Activated B cell treated with CpG ODN at 0.5 μM for 24 hours (primary cell): ENCODE results near the gene ANKS1A. TPM values are rescaled to one million over a fixed set of nuclear protein-coding genes. Genes with fewer than 3 reads are reported as not detected.
A peak's percentile ranks its signal among the peaks of the same experiment; 100 is the strongest.
"Not testable (repeated sequence)": the region's sequence is repeated elsewhere in the genome, so short reads cannot be mapped to it uniquely, and the experiment has no call there.

ENCODE experiments used
- ATAC-seq: fragments of 200-7000 bp; cut with Tn5 transposase; one replicate; pipeline ENCODE4 v1.10.0; 2021; ENCODE audit warnings: low read depth, mild to moderate bottlenecking, moderate library complexity
- CTCF ChIA-PET: fragments of 350-600 bp; sonication (Branson Sonifier 250); formaldehyde crosslinking; loops from one replicate; lab custom pipeline; 2021; ENCODE audit warnings: antibody characterized with exemption; lab: Charles Lee
- POLR2A ChIA-PET: fragments of 350-600 bp; sonication (Branson Sonifier 250); formaldehyde crosslinking; loops from one replicate; lab custom pipeline; 2021; ENCODE audit warnings: antibody characterized with exemption; lab: Charles Lee
- DNase-seq: peaks from one replicate; pipeline ENCODE4 v3.0.0; 2022
- H3K27ac Mint-ChIP-seq: one replicate; pipeline ENCODE4 v1.8.0; 2020; ENCODE audit warnings: mixed read lengths
- H3K27me3 Mint-ChIP-seq: one replicate; pipeline ENCODE4 v1.8.0; 2021; ENCODE audit warnings: mixed read lengths
- H3K36me3 Mint-ChIP-seq: one replicate; pipeline ENCODE4 v1.8.0; 2021; ENCODE audit warnings: low read depth, mixed read lengths
- H3K4me1 Mint-ChIP-seq: one replicate; pipeline ENCODE4 v1.8.0; 2021; ENCODE audit warnings: mixed read lengths
- H3K4me3 Mint-ChIP-seq: one replicate; pipeline ENCODE4 v1.8.0; 2020; ENCODE audit warnings: mild to moderate bottlenecking, mixed read lengths
- H3K9me3 Mint-ChIP-seq: one replicate; pipeline ENCODE4 v1.8.0; 2020; ENCODE audit warnings: mixed read lengths
- CTCF ChIP-seq: fragments of 200-600 bp; IDR thresholded peaks from one replicate; pipeline ENCODE4 v1.8.0; 2022; ENCODE audit warnings: antibody characterized with exemption, mild to moderate bottlenecking
- intact Hi-C: fragments of 100-400 bp; cut with micrococcal nuclease; formaldehyde crosslinking; loops from one replicate; pipeline ENCODE4 v1.15.1; 2024
- total RNA-seq: library from RNA; stranded (reverse); gene quantifications from 2 replicates; pipeline ENCODE4 v1.2.3, GENCODE V29; 2022

The ANKS1A gene
- total RNA-seq: 10.7 and 12.6 TPM in 2 replicates

DNA sequence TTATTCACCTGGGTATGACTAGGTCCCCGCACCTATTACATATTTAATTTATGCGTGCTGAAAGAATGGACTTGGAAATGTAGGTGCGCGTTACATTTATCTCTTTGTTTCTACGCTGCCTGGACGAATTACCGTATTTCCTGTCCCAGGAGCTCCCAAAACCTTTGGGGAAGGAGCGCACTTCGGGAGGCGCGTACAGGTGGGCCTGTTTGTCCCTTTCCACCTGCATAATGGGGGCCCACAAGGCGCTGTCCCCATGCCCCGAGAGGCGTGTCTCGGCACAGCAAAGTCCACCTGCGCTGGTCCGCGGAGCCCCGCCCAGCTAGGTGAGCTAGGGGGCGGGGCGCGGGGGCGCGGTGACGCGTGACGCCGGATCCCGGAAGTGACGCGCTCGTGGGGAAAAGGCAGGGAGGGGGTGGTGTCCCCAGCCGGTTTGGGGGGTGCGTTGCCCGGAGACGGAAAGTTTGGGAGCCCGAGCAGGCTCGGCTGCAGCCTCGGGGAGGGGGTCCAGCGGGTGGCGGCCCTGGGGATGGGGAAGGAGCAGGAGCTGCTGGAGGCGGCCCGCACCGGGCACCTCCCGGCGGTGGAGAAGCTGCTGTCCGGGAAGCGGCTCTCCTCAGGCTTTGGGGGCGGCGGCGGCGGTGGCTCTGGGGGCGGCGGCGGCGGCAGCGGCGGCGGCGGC, at the start of gene ANKS1A:
ANKS1A (plus strand) TSS at position 382 of the 682 bp plus-strand sequence; CDS start at position 530, 148 bp downstream.
- Mint-ChIP-seq H3K4me3 (peak within 1 kb of the TSS; percentile 98), H3K4me1 (peaks cover 46% of the 10 kb centered on the region), H3K36me3 (peaks cover 24% of the 10 kb centered on the region), H3K27me3 (no peaks in the 10 kb centered on the region), H3K9me3 (peaks cover 3% of the 10 kb centered on the region), H3K27ac (peak within 1 kb of the TSS; percentile 97)
- TF ChIP-seq CTCF: no peak
- DNase-seq (peak; percentile 90), ATAC-seq (peak; percentile 77)
- ChIA-PET CTCF (interaction anchor here (1.1 to 1.2 kb wide), 2 partner anchors 72 to 251 kb away, joined by 3 read pairs; no protein-coding TSS in a partner anchor), POLR2A (interaction anchor here (0.5 to 3.4 kb wide), 12 partner anchors 10 to 1571 kb away, joined by 3 to 33 read pairs (median 4); partner anchors contain the start of genes BLTP3A, HMGA1, ILRUN and SNRPC)
- intact Hi-C loops: loop anchor here (1.0 to 5.0 kb wide), 6 partner anchors 97 to 798 kb away; partner anchors contain the start of genes BLTP3A, FKBP5, RPS10 and SNRPC

- Mint-ChIP-seq H3K9me3 (no peaks in the 10 kb centered on the region), H3K27ac (no peak overlapping the region), H3K4me1 (no peaks in the 10 kb centered on the region), H3K4me3 (no peak overlapping the region), H3K27me3 (no peaks in the 10 kb centered on the region), H3K36me3 (peaks cover 47% of the 10 kb centered on the region)
- intact Hi-C loops: no loop called here
- CTCF ChIA-PET: no interaction called here
- TF ChIP-seq CTCF: no peak
- DNase-seq (no peak), ATAC-seq (no peak)
- POLR2A ChIA-PET: no interaction called here
Measured at GRCh38 chr6:34839666-34840352, 49.2 kb upstream of the ANKS1A start.

- intact Hi-C loops, H3K4me1 Mint-ChIP-seq, H3K4me3 Mint-ChIP-seq, CTCF ChIA-PET, H3K27ac Mint-ChIP-seq, H3K27me3 Mint-ChIP-seq, POLR2A ChIA-PET, DNase-seq, ATAC-seq, H3K9me3 Mint-ChIP-seq: not testable (repeated sequence)
- peaks cover 37% of the 10 kb centered on the region for H3K36me3 Mint-ChIP-seq
Measured at GRCh38 chr6:34849066-34849465, 40.0 kb upstream of the ANKS1A start.

DNA sequence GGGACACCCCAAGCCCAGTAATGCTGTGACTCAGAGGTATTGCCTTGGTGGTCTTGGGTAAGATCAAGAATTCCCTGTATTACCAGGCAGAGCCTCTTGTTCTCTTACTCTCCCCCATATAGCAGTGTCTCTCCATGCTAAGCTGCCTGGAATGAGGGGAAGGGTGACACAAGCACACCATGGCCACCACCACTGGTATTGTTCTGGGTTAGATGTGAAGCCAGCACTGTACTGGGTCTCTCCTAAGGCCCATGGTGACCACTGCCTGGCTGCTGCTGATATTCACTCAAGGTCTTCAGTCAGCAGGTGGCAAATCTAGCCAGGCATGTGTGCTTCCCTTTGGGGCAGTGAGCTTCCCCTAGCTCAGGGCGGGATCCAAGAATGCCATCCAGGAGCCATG, 37.7 kb upstream of the ANKS1A start:
- no peak for TF ChIP-seq CTCF
- CTCF ChIA-PET: no interaction called here

GRCh38 chr6:34852406-34853085, 36.5 kb upstream of the ANKS1A start:
- no peaks in the 10 kb centered on the region for H3K9me3 Mint-ChIP-seq
- no peak overlapping the region for H3K4me3 Mint-ChIP-seq
- POLR2A ChIA-PET: interaction anchor here (0.6 kb wide), 1 partner anchor 17 kb away, joined by 3 read pairs; no protein-coding TSS in a partner anchor
- intact Hi-C loops: no loop called here
- ATAC-seq (no peak), DNase-seq (no peak)
- no peak for TF ChIP-seq CTCF
- peaks cover 55% of the 10 kb centered on the region for H3K36me3 Mint-ChIP-seq
- no peaks in the 10 kb centered on the region for H3K4me1 Mint-ChIP-seq
- H3K27ac Mint-ChIP-seq: no peak overlapping the region
- H3K27me3 Mint-ChIP-seq: no peaks in the 10 kb centered on the region
- CTCF ChIA-PET: no interaction called here

More for the DNA sequence above, 37.7 kb upstream of the ANKS1A start:
- Mint-ChIP-seq H3K9me3 (no peaks in the 10 kb centered on the region), H3K4me3 (no peak overlapping the region), H3K27ac (no peak overlapping the region), H3K36me3 (peaks cover 44% of the 10 kb centered on the region), H3K27me3 (no peaks in the 10 kb centered on the region), H3K4me1 (no peaks in the 10 kb centered on the region)
- ATAC-seq (no peak), DNase-seq (no peak)
- POLR2A ChIA-PET: no interaction called here
- intact Hi-C loops: no loop called here
